HG03342 (cell line): ENCODE results near the gene FBXO45.
"Not testable (repeated sequence)": the region's sequence is repeated elsewhere in the genome, so short reads cannot be mapped to it uniquely, and the experiment has no call there.

Source experiments
- ATAC-seq: cut with Tn5 transposase; IDR thresholded peaks from one replicate; pipeline ENCODE4 v1.9.1; 2021; ENCODE audit warnings: mild to moderate bottlenecking, moderate library complexity; ENCODE audit not compliant: unreplicated experiment

FBXO45 gene

DNA sequence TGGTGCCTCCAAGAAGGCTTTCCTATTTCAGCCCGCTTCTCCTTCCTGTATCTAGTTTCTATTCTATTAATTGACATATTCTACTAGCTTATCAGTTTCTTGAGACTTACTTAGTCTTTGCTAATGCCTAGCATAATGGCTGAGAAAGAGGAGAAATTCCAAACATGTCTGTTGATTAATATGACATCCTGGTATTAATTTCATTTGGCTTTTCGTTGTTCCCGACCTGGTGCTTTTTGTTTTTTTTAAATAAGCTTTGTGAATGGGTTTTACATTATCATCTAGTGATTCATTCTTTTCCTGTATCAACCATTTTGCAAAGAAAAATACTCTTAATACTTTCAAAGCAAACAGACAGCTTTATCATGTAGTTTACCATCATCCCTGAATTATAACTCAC, 13.2 kb upstream of the FBXO45 start:
- no peak for ATAC-seq

DNA sequence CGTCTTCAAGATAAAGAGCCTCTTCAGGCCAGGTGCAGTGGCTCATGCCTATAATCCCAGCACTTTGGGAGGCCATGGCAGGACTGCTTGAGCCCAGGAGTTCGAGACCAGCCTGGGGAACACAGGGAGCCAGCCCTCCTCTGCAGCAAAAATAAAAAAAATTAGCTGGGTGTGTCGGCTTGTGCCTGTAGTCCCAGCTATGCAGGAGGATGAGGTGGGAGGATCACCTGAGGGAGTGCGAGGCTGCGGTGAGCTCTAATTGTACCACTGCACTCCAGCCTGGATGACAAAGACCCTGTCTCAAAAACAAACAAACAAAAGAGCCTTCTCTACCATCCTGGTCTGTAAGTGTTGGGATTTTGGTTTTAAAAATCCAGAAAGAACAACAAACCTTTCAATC, 11.2 kb upstream of the FBXO45 start:
- ATAC-seq: no peak

DNA sequence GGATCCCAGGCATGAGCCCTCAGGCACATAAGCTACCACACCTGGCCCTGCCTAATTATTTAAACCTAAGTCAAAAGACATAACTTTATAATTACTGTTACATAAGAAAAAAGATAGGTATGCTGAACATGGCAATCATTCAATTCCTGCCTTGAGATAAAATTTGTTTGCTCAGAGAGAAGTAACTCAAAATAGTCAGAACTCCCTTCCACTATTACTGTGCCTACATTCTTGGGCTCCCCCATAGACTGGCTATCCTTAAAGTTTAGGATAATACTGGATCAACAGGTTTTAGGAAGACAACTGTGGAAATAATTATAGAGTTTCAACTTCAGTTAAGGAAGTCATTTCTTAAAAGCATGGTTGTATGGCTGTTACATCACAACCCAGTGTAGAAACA, 10.0 kb upstream of the FBXO45 start:
- ATAC-seq: no peak

DNA sequence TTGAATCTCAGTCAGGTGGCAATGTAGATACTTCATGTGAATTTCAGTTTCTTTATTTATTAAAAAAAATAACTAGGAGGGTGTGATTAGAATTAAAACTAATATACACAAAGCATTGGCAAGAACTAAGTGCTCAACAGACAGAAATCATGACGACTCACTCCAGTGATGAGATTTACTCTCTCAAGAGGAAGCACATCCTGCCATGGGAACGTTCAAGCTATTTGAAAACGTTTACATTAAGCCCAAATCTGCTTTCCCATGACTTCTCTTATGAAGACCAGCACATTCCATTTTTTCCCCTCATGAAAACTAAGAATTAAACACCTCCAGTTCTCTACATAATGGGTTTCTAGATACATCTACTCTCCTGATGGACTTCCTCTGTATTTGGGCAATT, 8.6 kb upstream of the FBXO45 start:
- no peak for ATAC-seq

DNA sequence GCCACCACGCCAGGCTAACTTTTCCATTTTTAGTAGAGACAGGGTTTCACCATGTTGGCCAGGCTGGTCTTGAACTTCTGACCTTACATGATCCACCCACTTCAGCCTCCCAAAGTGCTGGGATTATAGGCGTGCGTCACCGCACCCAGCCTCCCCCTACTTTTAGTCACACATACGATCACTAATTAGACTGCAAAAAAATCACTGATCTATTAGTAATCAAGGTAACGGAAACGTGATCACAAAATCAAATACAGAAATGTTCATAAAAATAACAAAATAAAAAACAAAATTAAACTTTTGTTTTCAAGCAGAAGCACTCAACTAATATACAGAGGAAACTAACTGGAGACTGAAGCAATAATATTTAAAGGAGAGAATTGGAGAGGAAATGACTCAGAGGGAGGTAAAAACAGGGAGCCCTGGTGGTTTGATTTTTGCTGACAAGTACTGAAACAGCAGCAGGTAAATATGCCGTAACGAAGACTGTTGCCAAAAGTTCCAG, 4.7 kb upstream of the FBXO45 start:
- ATAC-seq: no peak

DNA sequence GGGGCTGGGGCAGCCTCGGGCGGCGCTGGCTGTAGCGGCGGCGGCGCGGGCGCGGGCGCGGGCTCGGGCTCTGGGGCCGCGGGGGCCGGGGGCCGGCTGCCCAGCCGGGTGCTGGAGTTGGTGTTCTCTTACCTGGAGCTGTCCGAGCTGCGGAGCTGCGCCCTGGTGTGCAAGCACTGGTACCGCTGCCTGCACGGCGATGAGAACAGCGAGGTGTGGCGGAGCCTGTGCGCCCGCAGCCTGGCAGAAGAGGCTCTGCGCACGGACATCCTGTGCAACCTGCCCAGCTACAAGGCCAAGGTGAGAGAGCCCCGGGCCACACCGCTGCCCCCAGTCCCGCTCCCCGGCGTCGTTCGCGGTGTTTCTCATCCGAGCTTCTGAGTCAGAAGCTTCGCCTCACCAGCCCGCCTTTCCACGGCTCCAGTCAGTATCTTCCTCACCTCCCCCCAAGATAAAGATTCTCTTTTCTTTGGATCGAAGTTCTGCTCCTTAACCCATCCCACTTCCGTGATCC, 600 bp downstream of the FBXO45 start:
- ATAC-seq: peak; percentile 38

DNA sequence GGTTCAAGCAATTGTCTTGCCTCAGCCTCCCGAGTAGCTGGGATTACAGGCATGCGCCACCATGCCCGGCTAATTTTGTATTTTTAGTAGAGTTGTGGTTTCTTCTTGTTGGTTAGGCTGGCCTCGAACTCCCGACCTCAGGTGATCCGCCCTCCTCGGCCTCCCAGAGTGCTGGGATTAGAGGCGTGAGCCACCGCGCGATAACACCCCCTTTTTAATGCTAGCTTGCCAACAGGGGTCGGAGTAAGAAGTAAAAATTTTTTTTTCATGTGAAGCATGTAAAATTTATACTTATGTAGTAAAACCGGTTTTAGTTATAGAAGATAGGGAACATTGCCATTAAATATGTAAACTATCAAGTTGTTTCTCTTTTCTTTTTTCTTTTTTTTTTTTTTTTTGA, 1.9 kb downstream of the FBXO45 start:
- not testable (repeated sequence) for ATAC-seq

DNA sequence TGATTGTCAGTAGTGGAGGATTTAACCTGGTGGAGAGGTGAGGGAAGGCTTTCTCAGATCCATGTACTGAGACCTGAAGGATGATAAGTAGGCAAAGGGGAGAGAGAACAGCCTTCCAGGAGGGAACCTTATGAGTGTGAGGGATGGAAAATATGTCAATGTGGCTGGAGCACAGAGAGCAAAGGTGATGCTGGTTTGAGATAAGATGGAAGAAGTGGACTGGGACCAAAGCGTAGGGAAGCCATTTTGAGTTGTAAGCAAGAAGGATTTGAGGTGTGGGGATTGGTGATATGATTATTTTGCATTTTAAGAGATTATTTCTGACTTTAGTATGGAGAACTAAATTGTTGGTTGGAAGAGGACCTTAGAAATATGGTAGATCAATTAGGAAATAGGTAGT, 3.9 kb downstream of the FBXO45 start:
- ATAC-seq: no peak

DNA sequence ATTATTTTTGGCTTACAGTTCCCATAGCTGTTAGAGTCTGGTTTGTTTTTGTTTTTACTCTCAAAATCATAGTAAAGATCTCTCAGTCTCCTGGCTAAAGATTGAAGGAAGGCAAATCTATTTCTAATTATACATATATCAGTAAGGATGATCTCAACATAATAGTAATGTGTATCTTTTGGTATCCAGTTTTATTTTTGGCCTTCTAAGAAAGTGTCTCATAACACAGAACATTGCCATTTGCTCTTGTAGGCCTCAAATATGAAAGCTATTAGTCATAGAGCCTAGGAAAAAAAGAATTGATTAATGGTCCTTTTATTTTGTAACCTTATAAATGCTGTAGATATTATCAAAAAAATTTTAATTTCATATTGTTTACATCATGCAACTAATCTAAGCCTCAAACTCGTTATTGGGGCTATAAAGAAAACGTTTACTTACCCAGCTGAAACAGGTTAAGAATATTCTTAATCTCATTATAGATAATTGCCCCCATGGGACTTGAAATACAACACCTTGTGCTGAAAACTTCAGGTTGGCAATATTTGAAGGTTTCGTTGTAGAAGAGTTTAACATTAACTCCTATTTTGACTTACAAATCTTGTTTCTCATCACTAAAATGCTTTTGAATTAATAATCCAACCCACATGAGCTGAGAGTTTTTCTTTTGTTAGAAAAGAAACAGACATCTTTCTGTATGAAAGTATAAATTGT, 16.7 kb downstream of the FBXO45 start:
- ATAC-seq: no peak

DNA sequence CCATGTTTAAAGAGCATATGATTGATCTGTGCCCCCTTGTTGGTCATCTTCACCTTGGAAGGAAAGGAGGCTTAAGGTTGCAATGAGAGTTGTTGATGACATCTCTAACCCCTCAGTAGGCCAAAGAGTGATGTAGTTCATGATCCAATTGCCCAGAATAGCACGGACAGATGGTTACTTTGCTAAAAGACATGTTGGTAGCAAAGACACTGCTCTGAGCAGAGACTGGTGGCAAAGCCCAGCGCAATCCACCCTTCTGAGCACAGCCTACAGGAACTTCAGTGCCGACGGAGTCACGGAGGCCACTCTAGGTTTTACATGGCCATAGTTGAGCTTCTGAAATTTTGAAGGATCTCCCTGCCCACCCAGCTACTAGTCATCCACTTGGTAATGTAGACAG, 21.8 kb downstream of the FBXO45 start:
- ATAC-seq: no peak

DNA sequence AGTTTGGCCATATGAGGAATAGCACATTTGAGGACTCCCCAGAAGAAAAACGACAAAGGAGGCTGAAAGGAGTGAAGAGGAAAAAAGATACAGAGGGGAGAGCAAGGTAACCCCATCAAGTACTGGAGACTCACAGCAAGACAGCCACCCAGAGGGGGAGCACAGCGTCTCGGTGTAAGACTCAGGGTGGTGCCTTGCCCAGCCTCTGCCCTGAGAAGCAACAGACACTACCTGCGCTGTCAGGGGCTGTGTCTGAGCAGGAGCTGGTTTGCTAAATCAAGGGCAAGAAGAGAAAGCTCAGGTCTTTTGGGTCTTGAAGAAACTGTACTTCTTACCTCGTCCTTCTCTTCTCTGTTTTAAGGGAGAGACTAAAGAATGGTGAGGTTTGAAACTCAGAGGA, 27.9 kb downstream of the FBXO45 start:
- ATAC-seq: no peak

DNA sequence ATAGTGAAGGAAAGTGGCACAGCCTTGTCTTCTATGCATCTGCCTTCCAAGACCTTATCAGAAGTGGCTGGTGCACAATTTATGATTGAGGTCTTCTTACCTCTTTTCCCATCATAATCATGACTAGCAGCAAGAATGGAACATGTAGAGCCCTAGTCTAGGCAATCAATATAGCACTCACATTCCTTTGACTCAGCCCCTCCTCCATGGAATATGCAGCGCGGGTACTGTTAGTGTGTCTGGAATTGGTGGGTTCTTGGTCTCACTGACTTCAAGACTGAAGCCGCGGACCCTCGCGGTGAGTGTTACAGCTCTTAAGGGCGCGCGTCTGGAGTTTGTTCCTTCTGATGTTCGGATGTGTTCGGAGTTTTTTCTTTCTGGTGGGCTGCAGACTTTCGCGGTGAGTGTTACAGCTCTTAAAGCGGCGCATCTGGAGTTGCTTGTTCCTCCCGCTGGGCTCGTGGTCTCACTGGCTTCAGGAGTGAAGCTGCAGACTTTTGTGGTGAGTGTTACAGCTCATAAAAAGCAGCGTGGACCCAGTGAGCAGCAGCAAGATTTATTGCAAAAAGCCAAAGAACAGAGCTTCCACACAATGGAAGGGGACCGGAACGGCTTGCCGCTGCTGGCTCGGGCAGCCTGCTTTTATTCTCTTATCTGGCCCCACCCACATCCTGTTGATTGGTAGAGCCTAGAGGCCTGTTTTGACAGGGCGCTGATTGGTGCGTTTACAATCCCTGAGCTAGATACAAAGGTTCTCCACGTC, 29.7 kb downstream of the FBXO45 start:
- not testable (repeated sequence) for ATAC-seq

DNA sequence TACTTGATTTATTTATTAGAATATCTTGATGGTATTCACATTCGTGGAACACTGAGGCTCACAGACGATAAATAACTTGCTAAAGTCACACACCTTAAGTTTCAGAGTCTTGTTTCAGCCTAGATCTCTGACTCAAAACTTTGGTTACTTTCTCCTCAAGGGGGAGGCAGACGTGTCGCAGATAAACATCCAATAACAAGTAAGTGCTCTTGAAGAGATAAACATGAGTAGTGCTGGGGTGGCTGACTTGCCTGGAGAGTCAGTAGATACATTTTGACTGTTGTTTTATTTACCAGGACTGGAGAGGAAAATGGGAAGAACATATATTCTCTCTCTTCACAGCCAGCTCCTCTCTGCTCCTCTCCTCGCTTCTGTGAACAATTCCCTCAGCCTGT, 31.3 kb downstream of the FBXO45 start:
- ATAC-seq: no peak

DNA sequence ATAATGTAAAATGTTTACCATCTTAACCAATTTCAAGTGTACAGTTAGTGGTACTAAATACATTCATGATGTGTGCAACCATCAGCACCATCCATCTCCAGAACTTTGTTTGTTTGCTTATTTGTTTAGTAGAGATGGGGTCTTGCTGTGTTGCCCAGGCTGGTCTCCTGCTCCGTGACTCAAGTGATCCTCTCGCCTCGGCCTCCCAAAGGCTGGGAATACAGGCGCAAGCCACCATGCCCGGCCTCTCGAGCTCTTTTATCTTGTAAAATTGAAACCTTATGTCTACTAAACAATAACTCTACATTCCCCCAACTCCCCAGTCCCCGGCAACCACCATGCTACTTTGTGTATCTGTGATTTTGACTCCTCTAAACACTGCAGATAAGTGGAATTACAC, 31.9 kb downstream of the FBXO45 start:
- no peak for ATAC-seq

DNA sequence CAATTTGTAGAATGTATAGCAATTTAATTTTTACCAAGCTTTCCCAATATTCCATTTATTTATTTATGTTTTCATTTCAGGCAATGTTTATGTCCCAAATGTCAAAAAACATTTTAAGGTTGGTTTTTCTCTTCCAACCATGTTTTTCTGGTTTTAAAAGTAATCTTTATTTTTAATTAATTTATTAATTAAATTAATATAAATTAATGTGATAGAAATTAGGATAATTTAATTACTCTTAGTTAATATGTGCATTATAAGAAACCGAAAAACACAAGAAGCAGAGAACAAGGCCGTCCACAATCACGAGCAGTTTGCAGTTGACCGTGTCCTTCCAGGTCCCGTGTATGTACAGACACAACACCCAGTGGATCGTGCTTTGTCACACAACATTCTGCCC, 34.2 kb downstream of the FBXO45 start:
- ATAC-seq: no peak

DNA sequence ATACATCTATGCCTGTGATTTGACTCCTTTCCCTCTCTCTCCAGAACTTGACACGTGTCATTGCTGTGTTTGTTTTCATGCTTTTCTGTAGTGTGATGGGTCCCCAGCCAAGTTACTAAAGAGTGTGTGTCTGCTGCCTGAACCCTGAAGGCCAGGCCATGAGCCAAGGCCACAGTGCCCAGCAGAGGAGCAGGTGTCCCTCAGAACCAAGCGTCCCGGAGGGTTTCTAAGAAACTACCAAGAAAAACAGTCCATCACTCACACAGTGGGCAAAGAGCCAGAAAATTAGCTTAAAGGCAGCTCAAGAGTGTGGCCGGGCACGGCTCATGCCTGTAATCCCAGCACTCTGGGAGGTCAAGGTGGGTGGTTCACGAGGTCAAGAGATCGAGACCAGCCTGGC, 35.2 kb downstream of the FBXO45 start:
- ATAC-seq: no peak

DNA sequence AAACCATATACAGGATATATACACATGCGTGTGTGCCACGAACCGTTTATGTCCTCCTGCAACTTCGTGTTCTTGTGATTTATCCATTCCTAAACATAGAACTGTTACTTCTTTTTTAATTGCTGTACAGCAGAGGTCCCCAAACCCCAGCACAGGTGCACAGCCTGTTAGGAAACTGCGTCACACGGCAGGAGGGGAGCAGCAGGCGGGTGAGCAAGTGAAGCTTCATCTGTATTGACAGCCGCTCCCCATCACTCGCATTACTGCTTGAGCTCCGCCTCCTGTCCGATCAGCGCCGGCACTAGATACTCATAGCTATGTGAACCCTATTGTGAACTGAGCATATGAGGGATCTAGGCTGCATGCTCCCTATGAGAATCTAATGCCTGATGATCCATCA, 36.1 kb downstream of the FBXO45 start:
- no peak for ATAC-seq

DNA sequence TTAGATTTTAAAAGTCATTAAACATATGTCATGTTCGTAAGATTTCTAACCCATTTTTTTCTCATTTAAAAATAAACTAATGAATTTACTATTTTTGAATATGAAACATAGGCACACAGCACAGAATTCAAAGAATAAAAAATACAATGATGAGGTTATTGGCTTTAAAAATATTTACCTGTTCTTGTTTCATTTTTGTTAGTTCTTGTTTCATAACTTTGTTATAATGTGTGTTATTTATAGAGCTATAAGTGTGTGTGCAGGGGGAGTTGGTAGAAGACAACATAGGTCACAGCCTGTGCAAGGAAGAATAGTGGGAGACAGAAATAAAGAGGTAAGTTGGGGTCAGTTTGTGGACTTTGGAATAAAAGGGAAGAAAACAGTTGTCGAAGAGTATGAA, 40.2 kb downstream of the FBXO45 start:
- no peak for ATAC-seq

DNA sequence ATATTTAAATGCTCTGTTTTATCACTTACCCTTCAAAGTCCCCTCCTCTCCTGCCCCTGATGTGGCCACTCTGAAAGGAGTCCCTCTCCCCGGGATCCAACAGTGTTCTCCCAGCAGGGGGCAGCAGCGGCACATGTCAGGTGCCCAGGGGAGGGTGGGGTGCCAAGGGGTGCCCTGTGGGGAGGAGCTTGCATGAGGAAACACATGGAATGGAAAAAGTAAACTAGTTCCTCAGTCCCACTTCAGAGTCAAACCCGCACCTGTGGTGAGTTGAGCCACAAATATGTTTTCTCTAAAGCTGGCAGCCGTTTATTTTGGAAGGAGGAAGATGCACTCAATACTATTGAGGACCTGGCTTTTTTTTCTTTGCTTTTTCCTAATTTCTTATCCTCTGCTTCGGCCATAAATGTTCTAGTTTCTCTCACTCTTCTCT, 40.9 kb downstream of the FBXO45 start:
- peak; percentile 76 for ATAC-seq

DNA sequence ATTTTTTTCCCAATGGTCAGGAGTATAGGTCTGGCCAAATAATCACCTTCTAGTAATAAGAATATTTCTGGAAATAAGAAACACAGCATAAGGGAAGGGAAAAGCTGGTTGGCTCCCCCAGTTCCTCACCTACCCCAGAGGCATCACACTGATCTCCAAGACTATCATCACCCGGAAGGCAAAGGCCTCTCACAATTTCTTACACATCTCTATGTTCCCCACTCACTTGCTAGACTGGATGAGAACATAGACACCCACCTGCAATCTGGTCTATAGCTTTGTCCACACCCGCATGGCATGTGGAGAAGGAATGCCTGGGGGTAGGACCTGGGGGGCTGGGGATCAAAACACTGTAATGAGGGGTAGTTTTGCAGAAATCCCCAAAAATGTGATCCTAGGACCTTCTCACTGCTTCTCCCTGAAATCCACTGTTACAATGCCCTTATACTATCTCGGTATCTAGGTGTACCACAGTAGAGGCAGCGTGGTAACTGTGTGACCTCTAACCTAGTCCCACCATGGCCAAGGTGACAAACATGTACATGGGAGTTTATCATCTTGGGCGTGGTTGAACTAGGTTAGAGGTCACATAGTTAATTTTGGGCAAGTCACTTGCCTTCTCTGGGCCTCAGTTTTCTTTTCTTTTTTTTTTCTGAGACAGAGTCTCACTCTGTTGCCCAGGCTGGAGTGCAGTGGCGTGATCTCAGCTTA, 41.5 kb downstream of the FBXO45 start:
- ATAC-seq: no peak

DNA sequence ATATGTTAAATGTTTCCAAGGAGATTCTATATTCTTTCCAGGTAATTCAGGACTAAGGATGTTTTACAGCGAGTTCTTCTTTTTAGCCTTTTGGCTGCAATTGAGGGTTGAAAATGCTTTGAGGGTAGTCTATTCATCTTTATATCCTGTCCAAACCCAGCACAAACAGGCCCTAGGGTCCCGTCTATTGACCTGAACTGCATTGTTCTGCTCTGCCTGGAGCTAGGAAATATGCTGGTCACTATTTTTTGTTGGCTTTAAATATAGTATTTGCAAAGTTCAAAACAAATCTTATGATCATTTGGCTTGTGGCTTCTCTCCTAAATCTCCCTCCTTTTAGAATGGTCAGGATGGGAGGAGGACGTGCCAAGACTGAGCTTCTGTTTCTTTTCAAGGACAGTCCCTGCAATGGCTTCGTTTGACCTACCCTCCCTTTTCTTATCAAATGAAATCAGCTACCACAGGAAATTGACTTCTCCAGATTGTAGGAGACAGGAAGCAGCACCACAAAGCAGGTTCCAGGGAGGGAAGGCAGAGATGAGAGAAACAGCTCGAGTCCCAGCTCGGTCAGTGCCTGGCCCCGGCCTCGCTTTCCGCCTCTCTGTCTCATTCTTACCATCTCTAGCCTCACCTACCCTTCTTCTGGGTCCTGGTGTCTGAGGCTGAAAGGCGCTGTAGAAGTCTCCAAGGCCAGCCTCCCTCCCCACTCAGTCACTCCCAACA, 43.5 kb downstream of the FBXO45 start:
- no peak for ATAC-seq
